ENCODE data around the gene MPDZ.

Gene MPDZ

DNA sequence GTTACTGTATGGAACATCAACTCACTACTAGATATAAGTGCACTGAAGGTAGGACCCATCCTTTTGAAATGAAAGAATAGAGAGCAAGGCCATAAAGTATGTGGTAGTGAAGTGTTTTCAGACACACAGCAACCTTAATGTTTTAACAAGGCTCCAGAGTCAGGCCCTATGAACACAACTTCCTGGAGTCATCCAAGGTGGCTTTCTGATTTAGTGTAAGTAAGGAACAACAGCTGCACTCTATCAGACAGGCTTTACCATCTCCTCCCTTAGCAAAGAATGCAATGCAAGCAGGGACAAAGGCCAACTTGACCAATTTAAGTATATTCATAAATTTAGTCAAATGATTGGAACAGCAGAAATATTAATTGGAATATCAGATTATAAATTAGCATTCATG is 90.1 kb downstream of the MPDZ start:
- TF ChIP-seq, protein P1, sequence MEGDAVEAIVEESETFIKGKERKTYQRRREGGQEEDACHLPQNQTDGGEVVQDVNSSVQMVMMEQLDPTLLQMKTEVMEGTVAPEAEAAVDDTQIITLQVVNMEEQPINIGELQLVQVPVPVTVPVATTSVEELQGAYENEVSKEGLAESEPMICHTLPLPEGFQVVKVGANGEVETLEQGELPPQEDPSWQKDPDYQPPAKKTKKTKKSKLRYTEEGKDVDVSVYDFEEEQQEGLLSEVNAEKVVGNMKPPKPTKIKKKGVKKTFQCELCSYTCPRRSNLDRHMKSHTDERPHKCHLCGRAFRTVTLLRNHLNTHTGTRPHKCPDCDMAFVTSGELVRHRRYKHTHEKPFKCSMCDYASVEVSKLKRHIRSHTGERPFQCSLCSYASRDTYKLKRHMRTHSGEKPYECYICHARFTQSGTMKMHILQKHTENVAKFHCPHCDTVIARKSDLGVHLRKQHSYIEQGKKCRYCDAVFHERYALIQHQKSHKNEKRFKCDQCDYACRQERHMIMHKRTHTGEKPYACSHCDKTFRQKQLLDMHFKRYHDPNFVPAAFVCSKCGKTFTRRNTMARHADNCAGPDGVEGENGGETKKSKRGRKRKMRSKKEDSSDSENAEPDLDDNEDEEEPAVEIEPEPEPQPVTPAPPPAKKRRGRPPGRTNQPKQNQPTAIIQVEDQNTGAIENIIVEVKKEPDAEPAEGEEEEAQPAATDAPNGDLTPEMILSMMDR (IDR thresholded peaks at IDR 0.05; ENCODE audit: low read depth, low read length, missing control alignments): no peak
- in situ Hi-C loops (cut with HindIII; ENCODE audit: low pct_ligation_motif_present, low sequenced_read_pairs): no loop called here
- Histone ChIP-seq H3K4me3 (ENCODE audit: low read depth, low read length) (no peak overlapping the region), H3K27me3 (replicated peaks) (no peaks in the 10 kb centered on the region), H3K27ac (no peak overlapping the region), H3K36me3 (replicated peaks) (peaks cover 12% of the 10 kb centered on the region)
- no peak for DNase-seq

DNA sequence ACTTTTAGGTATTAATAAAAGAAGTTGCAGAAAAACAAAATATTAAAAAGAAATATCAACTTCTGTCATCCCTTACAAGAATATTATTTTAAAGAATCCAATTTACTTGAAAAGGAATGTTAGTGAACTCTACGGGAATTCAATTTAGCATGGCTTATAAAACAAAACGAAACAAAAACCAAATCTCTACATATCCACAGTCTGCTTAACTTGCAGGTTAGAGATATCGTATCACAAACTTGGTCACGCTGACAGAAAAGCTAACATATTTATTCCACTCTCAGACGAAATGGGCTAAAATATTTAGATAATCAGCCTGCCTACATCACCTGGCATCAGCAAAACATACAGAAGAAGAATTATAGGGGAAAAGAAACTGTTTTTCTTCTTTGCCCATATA is 92.7 kb downstream of the MPDZ start:
- H3K4me3 ChIP-seq (ENCODE audit: low read depth, low read length): no peak overlapping the region
- peaks cover 9% of the 10 kb centered on the region for H3K36me3 ChIP-seq (replicated peaks)
- no peak for DNase-seq
- in situ Hi-C loops (cut with HindIII; ENCODE audit: low pct_ligation_motif_present, low sequenced_read_pairs): no loop called here
- H3K27me3 ChIP-seq (replicated peaks): no peaks in the 10 kb centered on the region
- TF ChIP-seq, protein P1 (IDR thresholded peaks at IDR 0.05; ENCODE audit: low read depth, low read length, missing control alignments): no peak
- no peak overlapping the region for H3K27ac ChIP-seq

DNA sequence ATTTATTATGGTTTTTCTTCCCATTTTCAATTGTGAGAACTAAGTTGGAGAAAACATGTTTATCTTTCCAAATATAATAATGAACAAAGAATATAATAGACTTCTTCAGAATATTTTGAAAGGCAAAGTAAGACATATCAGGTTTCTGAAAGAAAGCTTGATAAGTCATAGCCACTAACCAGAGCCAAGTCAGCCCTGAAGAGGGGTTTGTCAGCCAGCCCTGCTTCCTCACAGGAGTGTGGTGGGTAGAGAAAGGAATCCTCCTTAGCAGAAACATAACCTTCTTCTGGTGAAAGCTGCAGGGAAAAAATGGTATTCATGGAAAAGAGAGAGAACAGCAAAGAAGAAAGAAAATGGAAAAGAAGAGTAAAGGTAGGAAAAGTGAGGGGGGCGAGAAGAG is 93.4 kb downstream of the MPDZ start:
- in situ Hi-C loops (cut with HindIII; ENCODE audit: low pct_ligation_motif_present, low sequenced_read_pairs): no loop called here
- TF ChIP-seq, protein P1 (IDR thresholded peaks at IDR 0.05; ENCODE audit: low read depth, low read length, missing control alignments): no peak
- DNase-seq: no peak

DNA sequence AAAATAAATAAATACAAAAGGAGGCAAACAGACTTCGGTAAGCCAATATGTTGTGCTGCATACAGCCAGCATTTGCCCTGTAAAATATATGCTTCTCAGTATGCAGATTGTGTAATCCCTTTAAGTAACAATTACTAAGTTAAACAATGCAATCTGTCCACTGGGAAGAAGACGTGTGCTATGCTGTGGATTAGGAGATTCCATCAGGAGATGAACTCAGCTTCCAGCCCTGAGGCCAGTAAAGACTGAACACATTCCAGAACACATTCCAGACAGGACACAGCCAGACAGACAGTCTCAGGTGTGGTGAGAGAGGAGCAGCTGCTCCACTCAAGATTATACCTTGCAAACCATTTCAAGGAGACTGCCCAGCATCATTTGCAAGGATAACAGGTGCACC is 97.8 kb downstream of the MPDZ start:
- TF ChIP-seq, protein P1 (IDR thresholded peaks at IDR 0.05; ENCODE audit: low read depth, low read length, missing control alignments): no peak
- no peak overlapping the region for H3K27ac ChIP-seq
- no peak for DNase-seq
- H3K27me3 ChIP-seq (replicated peaks): no peaks in the 10 kb centered on the region
- in situ Hi-C loops (cut with HindIII; ENCODE audit: low pct_ligation_motif_present, low sequenced_read_pairs): no loop called here
- H3K36me3 ChIP-seq (replicated peaks): no peaks in the 10 kb centered on the region
- H3K4me3 ChIP-seq (ENCODE audit: low read depth, low read length): no peak overlapping the region

More for the DNA sequence above, 93.4 kb downstream of the MPDZ start:
- no peak overlapping the region for H3K4me3 ChIP-seq (ENCODE audit: low read depth, low read length)
- H3K36me3 ChIP-seq (replicated peaks): peaks cover 3% of the 10 kb centered on the region
- H3K27ac ChIP-seq: no peak overlapping the region
- H3K27me3 ChIP-seq (replicated peaks): no peaks in the 10 kb centered on the region

DNA sequence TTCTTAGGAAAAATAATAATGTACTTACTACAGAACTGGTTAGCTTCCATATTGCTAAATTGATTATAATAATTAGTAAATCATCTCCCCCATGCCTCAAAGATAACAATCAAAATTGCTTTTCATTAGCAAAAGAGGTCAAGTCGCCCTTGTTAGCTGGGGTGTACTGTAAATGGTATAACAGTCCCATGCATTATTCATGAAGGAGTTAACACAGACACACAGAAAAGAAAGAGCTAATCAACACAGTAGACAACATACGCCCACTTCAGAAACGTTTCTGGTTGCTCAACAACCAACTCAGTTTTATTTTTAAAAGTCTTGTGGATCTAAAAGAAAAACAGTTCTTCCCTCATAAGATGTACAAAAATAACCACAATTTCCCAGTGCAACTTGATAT is 100.2 kb downstream of the MPDZ start:
- in situ Hi-C loops (cut with HindIII; ENCODE audit: low pct_ligation_motif_present, low sequenced_read_pairs): no loop called here
- Histone ChIP-seq H3K27ac (no peak overlapping the region), H3K36me3 (replicated peaks) (peaks cover 5% of the 10 kb centered on the region), H3K4me3 (ENCODE audit: low read depth, low read length) (no peak overlapping the region), H3K27me3 (replicated peaks) (no peaks in the 10 kb centered on the region)
- TF ChIP-seq, protein P1 (IDR thresholded peaks at IDR 0.05; ENCODE audit: low read depth, low read length, missing control alignments): no peak
- DNase-seq: no peak

DNA sequence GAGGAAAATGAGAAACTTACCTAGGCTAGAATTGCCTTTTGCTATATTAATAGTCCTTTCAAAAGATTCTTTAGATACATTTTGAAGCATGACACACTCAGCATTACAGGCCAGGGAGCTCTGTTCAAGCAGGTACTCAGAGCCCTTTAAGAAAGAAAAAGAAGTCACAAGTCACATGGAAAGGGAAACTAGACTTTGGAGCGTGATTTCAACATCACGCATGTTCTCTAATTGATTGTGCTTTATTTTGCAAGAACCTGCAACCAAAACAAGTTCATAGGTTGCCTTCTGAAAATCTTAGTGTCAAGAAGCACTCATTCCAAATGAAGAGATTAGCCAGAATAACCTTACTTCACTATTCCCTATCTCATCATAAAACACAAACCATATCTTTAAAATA is 103.8 kb downstream of the MPDZ start:
- in situ Hi-C loops (cut with HindIII; ENCODE audit: low pct_ligation_motif_present, low sequenced_read_pairs): no loop called here
- no peak overlapping the region for H3K4me3 ChIP-seq (ENCODE audit: low read depth, low read length)
- TF ChIP-seq, protein P1 (IDR thresholded peaks at IDR 0.05; ENCODE audit: low read depth, low read length, missing control alignments): no peak
- no peaks in the 10 kb centered on the region for H3K27me3 ChIP-seq (replicated peaks)
- no peak overlapping the region for H3K27ac ChIP-seq
- H3K36me3 ChIP-seq (replicated peaks): peaks cover 5% of the 10 kb centered on the region
- DNase-seq: no peak
